DND-41 (cell line): ENCODE results near the gene BIRC6.

ENCODE experiments used
- ATAC-seq: fragments of 200-7000 bp; cut with Tn5 transposase; 3 replicates; pipeline ENCODE4 v1.9.1; 2021; ENCODE audit warnings: low read depth; ENCODE audit not compliant: insufficient read depth
- DNase-seq: peaks from one replicate; pipeline ENCODE4 v3.0.0-alpha.2; 2020
- H2AFZ ChIP-seq: 2 replicates; pipeline ENCODE4 v1.6.0; 2012; ENCODE audit warnings: low read depth, low read length
- H3K27ac ChIP-seq: 2 replicates; pipeline ENCODE4 v1.5.1; 2012; ENCODE audit warnings: low read length, inconsistent platforms
- H3K27me3 ChIP-seq: fragments of 200-600 bp; sonication (generic); 2 replicates; pipeline ENCODE4 v1.6.0; 2012; ENCODE audit warnings: low read length, mild to moderate bottlenecking, inconsistent platforms; ENCODE audit not compliant: insufficient read depth, poor library complexity
- H3K36me3 ChIP-seq: 2 replicates; pipeline ENCODE4 v1.5.1; 2012; ENCODE audit warnings: low read length, inconsistent platforms; ENCODE audit not compliant: insufficient read depth
- H3K4me1 ChIP-seq: 2 replicates; pipeline ENCODE4 v1.5.1; 2012; ENCODE audit warnings: mild to moderate bottlenecking, low read length; ENCODE audit not compliant: insufficient read depth
- H3K4me2 ChIP-seq: 2 replicates; pipeline ENCODE4 v1.6.0; 2012; ENCODE audit warnings: mild to moderate bottlenecking, moderate library complexity, low read length, inconsistent platforms; ENCODE audit not compliant: insufficient read depth
- H3K4me3 ChIP-seq, 2 experiments: fragments of 200-600 bp in 1 of 2; shearing (Covaris generic) in 1 of 2; 2 replicates each; pipeline ENCODE4 v1.5.1; 2012 to 2016; ENCODE audit warnings: inconsistent platforms in 2 of 2, low read length in 2 of 2, mild to moderate bottlenecking in 2 of 2, low read depth in 1 of 2, moderate library complexity in 1 of 2
- H3K79me2 ChIP-seq: 2 replicates; pipeline ENCODE4 v1.6.0; 2012; ENCODE audit warnings: low read length, inconsistent platforms; ENCODE audit not compliant: insufficient read depth
- H3K9ac ChIP-seq: 2 replicates; pipeline ENCODE4 v1.6.0; 2012; ENCODE audit warnings: low read depth, mild to moderate bottlenecking, inconsistent platforms, low read length, moderate library complexity
- H3K9me3 ChIP-seq: 2 replicates; pipeline ENCODE4 v1.5.1; 2012; ENCODE audit warnings: low read length, moderate library complexity, mild to moderate bottlenecking, inconsistent platforms; ENCODE audit not compliant: insufficient read depth, severe bottlenecking
- H4K20me1 ChIP-seq: 2 replicates; pipeline ENCODE4 v1.6.0; 2012; ENCODE audit warnings: low read length; ENCODE audit not compliant: insufficient read depth
- CTCF ChIP-seq: IDR thresholded peaks from 2 replicates; pipeline ENCODE4 v1.5.1; 2012; ENCODE audit warnings: borderline replicate concordance, low read length, moderate library complexity, mild to moderate bottlenecking; ENCODE audit not compliant: poor library complexity, severe bottlenecking; ENCODE audit errors: extremely low read depth
- EZH2 ChIP-seq: IDR thresholded peaks from 3 replicates; pipeline ENCODE4 v1.6.1; 2012; ENCODE audit warnings: borderline replicate concordance, low read depth, mild to moderate bottlenecking, moderate library complexity, low read length, inconsistent platforms; ENCODE audit not compliant: severe bottlenecking

Gene BIRC6

GRCh38 chr2:32375228-32375892, 18.5 kb downstream of the BIRC6 start:
- H3K27me3 ChIP-seq = no peaks in the 10 kb centered on the region
- H3K9me3 ChIP-seq = no peaks in the 10 kb centered on the region
- H3K4me3 ChIP-seq = no peak overlapping the region
- TF ChIP-seq CTCF = no peak
- no peak for TF ChIP-seq EZH2
- H3K4me2 ChIP-seq = no peak overlapping the region
- H3K36me3 ChIP-seq = peaks cover 10% of the 10 kb centered on the region
- ATAC-seq (no peak), DNase-seq (no peak)
- no peak overlapping the region for H2AFZ ChIP-seq
- no peak overlapping the region for H3K9ac ChIP-seq
- peaks cover 98% of the 10 kb centered on the region for H3K79me2 ChIP-seq
- H4K20me1 ChIP-seq = peaks cover 64% of the 10 kb centered on the region
- H3K27ac ChIP-seq = no peak overlapping the region
- no peaks in the 10 kb centered on the region for H3K4me1 ChIP-seq

- Histone ChIP-seq H3K9me3 (no peaks in the 10 kb centered on the region), H3K27ac (no peak overlapping the region), H3K27me3 (no peaks in the 10 kb centered on the region), H3K79me2 (peaks cover 98% of the 10 kb centered on the region), H3K9ac (no peak overlapping the region), H2AFZ (no peak overlapping the region), H4K20me1 (peaks cover 61% of the 10 kb centered on the region), H3K4me1 (no peaks in the 10 kb centered on the region), H3K4me3 (no peak overlapping the region), H3K36me3 (peaks cover 23% of the 10 kb centered on the region), H3K4me2 (no peak overlapping the region)
- TF ChIP-seq CTCF (no peak), EZH2 (no peak)
- ATAC-seq (no peak), DNase-seq (no peak)
These were observed 19.9 kb downstream of the BIRC6 start for GRCh38 chr2:32376756-32377155.

GRCh38 chr2:32377928-32378327, 21.1 kb downstream of the BIRC6 start:
- H3K4me1 ChIP-seq = no peaks in the 10 kb centered on the region
- no peaks in the 10 kb centered on the region for H3K9me3 ChIP-seq
- no peak overlapping the region for H3K9ac ChIP-seq
- no peak overlapping the region for H2AFZ ChIP-seq
- no peak overlapping the region for H3K4me2 ChIP-seq
- peaks cover 55% of the 10 kb centered on the region for H4K20me1 ChIP-seq
- no peaks in the 10 kb centered on the region for H3K27me3 ChIP-seq
- H3K79me2 ChIP-seq = peaks cover 95% of the 10 kb centered on the region
- H3K36me3 ChIP-seq = peaks cover 28% of the 10 kb centered on the region
- DNase-seq (no peak), ATAC-seq (no peak)
- TF ChIP-seq CTCF (no peak), EZH2 (no peak)
- no peak overlapping the region for H3K27ac ChIP-seq
- H3K4me3 ChIP-seq = no peak overlapping the region
